ENCODE data around the gene C2CD4C. TPM values are rescaled to one million over a fixed set of nuclear protein-coding genes. Genes with fewer than 3 reads are reported as not detected.

Gene C2CD4C
- total RNA-seq, 1 experiment from 2014 or later = 0.43 TPM

DNA sequence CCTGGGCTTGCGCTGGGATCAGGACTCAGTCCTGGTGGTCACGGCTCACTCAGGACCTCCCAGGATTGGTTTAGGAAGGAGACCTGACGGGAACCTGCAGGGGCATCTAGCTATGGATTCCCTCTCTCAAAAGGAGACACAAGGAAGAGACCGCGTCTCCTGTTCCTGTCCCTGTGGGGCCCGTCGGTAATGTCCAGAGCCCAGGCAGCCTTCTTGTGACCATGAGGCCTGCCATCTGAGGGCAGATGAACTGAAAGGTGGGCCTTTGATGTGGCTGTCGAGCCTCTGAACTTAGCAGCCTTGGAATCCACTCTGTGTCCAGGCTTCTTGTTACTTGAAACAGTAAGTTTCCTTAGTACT, 32.9 kb downstream of the C2CD4C start:
- Mint-ChIP-seq H3K27me3 (ENCODE audit: insufficient read depth, unreplicated experiment) (no peaks in the 10 kb centered on the region), H3K4me3 (ENCODE audit: unreplicated experiment) (no peak overlapping the region)
- intact Hi-C loops (cut with micrococcal nuclease; ENCODE audit: unreplicated experiment) = no loop called here

DNA sequence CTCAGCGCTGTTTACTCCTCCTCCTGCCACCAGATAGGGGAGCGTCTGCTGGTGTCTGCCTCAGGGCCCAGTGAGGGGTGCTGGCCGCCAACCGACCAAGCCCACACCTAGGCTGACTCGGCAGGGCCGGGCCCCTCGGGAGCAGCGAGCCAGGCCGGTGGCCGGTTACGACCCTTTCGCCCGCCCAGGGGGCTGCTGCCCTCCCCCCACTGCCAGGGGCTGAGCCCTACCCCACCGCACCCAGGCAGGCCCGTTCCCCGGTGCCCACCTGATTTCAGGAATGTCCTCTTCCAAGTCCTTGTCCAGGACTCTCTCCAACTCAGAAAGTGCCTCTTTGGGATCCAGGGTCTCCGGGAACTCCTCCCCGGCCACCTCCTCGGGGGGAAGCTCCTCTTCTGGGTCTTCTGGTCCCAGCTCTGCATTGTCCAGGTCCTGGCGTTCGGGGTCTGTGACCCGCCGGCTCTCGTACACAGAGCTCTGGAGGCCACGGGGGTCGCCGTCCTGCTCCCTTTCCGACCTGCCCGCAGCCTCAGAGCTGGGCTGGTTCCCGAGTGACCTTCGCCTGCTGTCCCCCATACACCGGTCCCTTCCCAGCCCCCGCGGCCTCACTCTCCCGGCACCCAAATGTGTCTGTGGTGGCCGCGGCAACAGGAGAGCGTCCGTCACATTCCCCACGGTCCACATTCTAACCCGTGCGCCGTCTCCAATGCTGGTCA, 33.4 kb downstream of the C2CD4C start:
- Mint-ChIP-seq H3K4me3 (ENCODE audit: unreplicated experiment) (no peak overlapping the region), H3K36me3 (ENCODE audit: insufficient read depth, unreplicated experiment) (peaks cover 6% of the 10 kb centered on the region), H3K9me3 (ENCODE audit: unreplicated experiment) (no peaks in the 10 kb centered on the region), H3K4me1 (ENCODE audit: low read depth, unreplicated experiment) (no peaks in the 10 kb centered on the region), H3K27ac (ENCODE audit: unreplicated experiment) (peak overlapping the region; percentile 21), H3K27me3 (ENCODE audit: insufficient read depth, unreplicated experiment) (peaks cover 5% of the 10 kb centered on the region)
- POLR2A ChIA-PET = no interaction called here
- intact Hi-C loops (cut with micrococcal nuclease; ENCODE audit: unreplicated experiment) = no loop called here
- no peaks in the 10 kb centered on the region for H3K4me1 ChIP-seq
- DNase-seq = no peak
- no peaks in the 10 kb centered on the region for H3K27me3 ChIP-seq (replicated peaks; ENCODE audit: control insufficient read depth, insufficient read depth, low read length)
- H3K36me3 ChIP-seq (ENCODE audit: control insufficient read depth, insufficient read depth, low read length) = no peaks in the 10 kb centered on the region
- no peak overlapping the region for H3K4me3 ChIP-seq (ENCODE audit: low read depth, low read length)
- H3K9me3 ChIP-seq = no peaks in the 10 kb centered on the region
- BruUV-seq (replicated peaks) = no TSS peak
- TF ChIP-seq, protein P1, sequence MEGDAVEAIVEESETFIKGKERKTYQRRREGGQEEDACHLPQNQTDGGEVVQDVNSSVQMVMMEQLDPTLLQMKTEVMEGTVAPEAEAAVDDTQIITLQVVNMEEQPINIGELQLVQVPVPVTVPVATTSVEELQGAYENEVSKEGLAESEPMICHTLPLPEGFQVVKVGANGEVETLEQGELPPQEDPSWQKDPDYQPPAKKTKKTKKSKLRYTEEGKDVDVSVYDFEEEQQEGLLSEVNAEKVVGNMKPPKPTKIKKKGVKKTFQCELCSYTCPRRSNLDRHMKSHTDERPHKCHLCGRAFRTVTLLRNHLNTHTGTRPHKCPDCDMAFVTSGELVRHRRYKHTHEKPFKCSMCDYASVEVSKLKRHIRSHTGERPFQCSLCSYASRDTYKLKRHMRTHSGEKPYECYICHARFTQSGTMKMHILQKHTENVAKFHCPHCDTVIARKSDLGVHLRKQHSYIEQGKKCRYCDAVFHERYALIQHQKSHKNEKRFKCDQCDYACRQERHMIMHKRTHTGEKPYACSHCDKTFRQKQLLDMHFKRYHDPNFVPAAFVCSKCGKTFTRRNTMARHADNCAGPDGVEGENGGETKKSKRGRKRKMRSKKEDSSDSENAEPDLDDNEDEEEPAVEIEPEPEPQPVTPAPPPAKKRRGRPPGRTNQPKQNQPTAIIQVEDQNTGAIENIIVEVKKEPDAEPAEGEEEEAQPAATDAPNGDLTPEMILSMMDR (IDR thresholded peaks at IDR 0.05; ENCODE audit: insufficient read depth in 1 of 2, low read depth in 1 of 2, low read length in 1 of 2, severe bottlenecking in 1 of 2, unreplicated experiment in 1 of 2) = no peak
- CTCF ChIA-PET = no interaction called here

More for the DNA sequence above, 32.9 kb downstream of the C2CD4C start:
- no peaks in the 10 kb centered on the region for H3K9me3 Mint-ChIP-seq (ENCODE audit: unreplicated experiment)
- Histone ChIP-seq H3K27me3 (replicated peaks; ENCODE audit: control insufficient read depth, insufficient read depth, low read length) (no peaks in the 10 kb centered on the region), H3K9me3 (no peaks in the 10 kb centered on the region), H3K36me3 (ENCODE audit: control insufficient read depth, insufficient read depth, low read length) (no peaks in the 10 kb centered on the region), H3K4me3 (ENCODE audit: low read depth, low read length) (no peak overlapping the region), H3K4me1 (no peaks in the 10 kb centered on the region)
- TF ChIP-seq, protein P1 (IDR thresholded peaks at IDR 0.05; ENCODE audit: insufficient read depth in 1 of 2, low read depth in 1 of 2, low read length in 1 of 2, severe bottlenecking in 1 of 2, unreplicated experiment in 1 of 2) = no peak
- peak overlapping the region; percentile 21 for H3K27ac Mint-ChIP-seq (ENCODE audit: unreplicated experiment)
- POLR2A ChIA-PET = no interaction called here
- peaks cover 6% of the 10 kb centered on the region for H3K36me3 Mint-ChIP-seq (ENCODE audit: insufficient read depth, unreplicated experiment)
- BruUV-seq (replicated peaks) = no TSS peak
- DNase-seq = no peak
- H3K4me1 Mint-ChIP-seq (ENCODE audit: low read depth, unreplicated experiment) = no peaks in the 10 kb centered on the region
- CTCF ChIA-PET = no interaction called here

DNA sequence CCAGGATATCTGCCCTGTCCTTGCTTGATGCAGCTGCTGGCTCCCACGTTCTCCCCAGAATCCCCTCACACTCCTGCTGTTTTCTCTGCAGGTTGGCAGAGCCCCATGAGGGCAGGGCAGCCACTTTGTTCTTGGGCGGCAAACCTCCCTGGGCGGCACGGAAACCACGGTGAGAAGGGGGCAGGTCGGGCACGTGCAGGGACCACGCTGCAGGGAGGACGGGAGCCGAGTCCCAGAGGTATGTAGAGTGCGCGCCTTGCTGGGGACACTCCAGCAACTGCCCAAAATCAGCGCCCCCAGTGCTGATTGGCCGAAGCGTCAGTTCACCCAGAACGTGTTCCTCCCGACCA, 34.1 kb downstream of the C2CD4C start:
- DNase-seq = no peak
- TF ChIP-seq, protein P1 (IDR thresholded peaks at IDR 0.05; ENCODE audit: insufficient read depth in 1 of 2, low read depth in 1 of 2, low read length in 1 of 2, severe bottlenecking in 1 of 2, unreplicated experiment in 1 of 2) = no peak
- Histone ChIP-seq H3K4me3 (ENCODE audit: low read depth, low read length) (no peak overlapping the region), H3K9me3 (no peaks in the 10 kb centered on the region), H3K4me1 (no peaks in the 10 kb centered on the region), H3K27me3 (replicated peaks; ENCODE audit: control insufficient read depth, insufficient read depth, low read length) (no peaks in the 10 kb centered on the region), H3K36me3 (ENCODE audit: control insufficient read depth, insufficient read depth, low read length) (no peaks in the 10 kb centered on the region)
- Mint-ChIP-seq H3K4me1 (ENCODE audit: low read depth, unreplicated experiment) (no peaks in the 10 kb centered on the region), H3K9me3 (ENCODE audit: unreplicated experiment) (no peaks in the 10 kb centered on the region), H3K36me3 (ENCODE audit: insufficient read depth, unreplicated experiment) (peaks cover 6% of the 10 kb centered on the region), H3K27ac (ENCODE audit: unreplicated experiment) (no peak overlapping the region), H3K4me3 (ENCODE audit: unreplicated experiment) (no peak overlapping the region), H3K27me3 (ENCODE audit: insufficient read depth, unreplicated experiment) (peaks cover 6% of the 10 kb centered on the region)
- intact Hi-C loops (cut with micrococcal nuclease; ENCODE audit: unreplicated experiment) = no loop called here
- BruUV-seq (replicated peaks) = no TSS peak
- ChIA-PET POLR2A (no interaction called here), CTCF (no interaction called here)

All from Caco-2 (cell line).